ENCODE measurements around the gene MEOX1. TPM values are rescaled to one million over a fixed set of nuclear protein-coding genes. Genes with fewer than 3 reads are reported as not detected.
A peak's percentile ranks its signal among the peaks of the same experiment; 100 is the strongest.

The MEOX1 gene
- total RNA-seq, 2 donors from 2014 or later: 3.9 to 13.8 TPM

DNA sequence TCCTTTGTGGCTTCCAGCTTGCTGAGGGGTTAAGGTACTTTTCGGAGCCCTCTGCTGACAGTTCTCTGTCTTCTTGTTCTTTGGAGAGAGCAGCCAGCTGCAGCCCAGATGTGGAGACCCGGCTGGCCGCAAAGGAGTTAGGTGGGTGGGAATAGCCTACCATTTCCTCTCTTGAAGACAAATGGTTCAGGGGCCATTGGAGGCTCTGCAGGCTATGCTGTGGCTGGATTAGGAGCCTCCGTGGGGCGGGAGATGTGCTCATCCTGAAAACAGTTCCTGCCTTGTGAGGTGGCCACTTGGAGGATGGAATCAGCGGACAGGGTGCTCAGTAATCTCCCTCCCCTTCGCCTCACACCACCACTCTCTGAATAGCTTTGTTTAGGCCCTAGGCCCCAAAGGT, 30.3 kb downstream of the MEOX1 start:
- no peak for DNase-seq (ENCODE audit: low spot score)
- H3K4me1 ChIP-seq: peaks cover 0 to 29% of the 10 kb centered on the region in 2 donors
- H3K27ac ChIP-seq: no peak overlapping the region

DNA sequence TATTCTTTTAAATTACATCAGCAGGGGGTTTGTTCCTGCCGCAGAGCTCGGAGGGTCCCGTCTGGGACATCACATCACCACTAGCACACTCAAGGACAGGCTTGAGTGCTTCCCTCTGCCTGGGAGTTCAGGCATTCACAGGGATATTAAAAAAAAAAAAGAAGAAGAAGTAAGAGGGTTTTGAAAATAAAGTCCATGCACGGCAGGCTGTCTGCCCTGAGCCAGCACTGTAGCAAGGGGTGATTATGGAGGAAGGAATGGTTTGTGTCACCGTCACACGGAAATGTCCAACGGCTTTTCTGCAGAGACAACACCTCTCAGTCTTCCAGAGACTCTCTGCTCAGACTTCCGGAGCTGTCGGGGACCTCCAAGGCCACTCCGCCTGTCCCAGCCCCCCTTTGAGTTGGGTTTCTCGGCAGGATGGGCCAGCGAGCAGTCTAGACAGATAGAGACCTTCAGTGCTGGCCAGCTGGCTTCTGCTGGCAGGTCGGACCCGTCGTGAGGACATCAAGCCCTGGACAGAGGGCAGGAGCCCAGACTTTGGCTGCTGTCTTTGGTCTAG, 33.6 kb downstream of the MEOX1 start:
- DNase-seq (ENCODE audit: low spot score): no peak
- TF ChIP-seq, protein P1, sequence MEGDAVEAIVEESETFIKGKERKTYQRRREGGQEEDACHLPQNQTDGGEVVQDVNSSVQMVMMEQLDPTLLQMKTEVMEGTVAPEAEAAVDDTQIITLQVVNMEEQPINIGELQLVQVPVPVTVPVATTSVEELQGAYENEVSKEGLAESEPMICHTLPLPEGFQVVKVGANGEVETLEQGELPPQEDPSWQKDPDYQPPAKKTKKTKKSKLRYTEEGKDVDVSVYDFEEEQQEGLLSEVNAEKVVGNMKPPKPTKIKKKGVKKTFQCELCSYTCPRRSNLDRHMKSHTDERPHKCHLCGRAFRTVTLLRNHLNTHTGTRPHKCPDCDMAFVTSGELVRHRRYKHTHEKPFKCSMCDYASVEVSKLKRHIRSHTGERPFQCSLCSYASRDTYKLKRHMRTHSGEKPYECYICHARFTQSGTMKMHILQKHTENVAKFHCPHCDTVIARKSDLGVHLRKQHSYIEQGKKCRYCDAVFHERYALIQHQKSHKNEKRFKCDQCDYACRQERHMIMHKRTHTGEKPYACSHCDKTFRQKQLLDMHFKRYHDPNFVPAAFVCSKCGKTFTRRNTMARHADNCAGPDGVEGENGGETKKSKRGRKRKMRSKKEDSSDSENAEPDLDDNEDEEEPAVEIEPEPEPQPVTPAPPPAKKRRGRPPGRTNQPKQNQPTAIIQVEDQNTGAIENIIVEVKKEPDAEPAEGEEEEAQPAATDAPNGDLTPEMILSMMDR (IDR thresholded peaks at IDR 0.05): no peak
- Histone ChIP-seq H3K36me3 (no peaks in the 10 kb centered on the region), H3K9me3 (no peaks in the 10 kb centered on the region), H3K4me1 (peaks cover 0 to 15% of the 10 kb centered on the region in 2 donors), H3K4me3 (no peak overlapping the region), H3K27me3 (no peaks in the 10 kb centered on the region), H3K27ac (peak overlapping the region; percentile 29 to 48)

More for the DNA sequence above, 30.3 kb downstream of the MEOX1 start:
- Histone ChIP-seq H3K36me3 (no peaks in the 10 kb centered on the region), H3K9me3 (no peaks in the 10 kb centered on the region), H3K4me3 (no peak overlapping the region), H3K27me3 (no peaks in the 10 kb centered on the region)
- TF ChIP-seq, protein P1 (IDR thresholded peaks at IDR 0.05): no peak

DNA sequence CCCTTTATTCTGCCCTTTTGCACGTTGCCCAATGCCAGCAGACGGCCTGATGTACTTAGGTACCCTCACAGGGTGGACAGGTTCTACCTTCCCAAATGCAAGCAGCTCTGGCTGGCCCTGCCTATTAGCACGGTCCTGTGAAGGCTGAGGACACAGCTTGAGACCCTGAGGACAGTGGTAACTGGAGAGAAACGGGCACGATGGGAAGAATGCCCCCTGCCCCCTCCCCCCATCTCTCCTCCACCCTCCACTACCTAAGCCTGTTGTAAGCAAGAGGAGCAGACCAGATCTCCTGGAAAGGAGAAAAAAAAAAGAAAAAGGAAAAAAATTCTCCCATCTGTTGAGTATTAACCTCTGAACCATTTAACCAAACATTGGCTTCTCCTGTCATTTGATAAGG, 34.1 kb downstream of the MEOX1 start:
- TF ChIP-seq, protein P1 (IDR thresholded peaks at IDR 0.05): no peak
- no peak for DNase-seq (ENCODE audit: low spot score)
- Histone ChIP-seq H3K4me1 (peaks cover 0 to 10% of the 10 kb centered on the region in 2 donors), H3K4me3 (no peak overlapping the region), H3K27ac (peak overlapping the region in 1 of 2 donors; percentile 18), H3K27me3 (no peaks in the 10 kb centered on the region), H3K36me3 (no peaks in the 10 kb centered on the region), H3K9me3 (no peaks in the 10 kb centered on the region)

DNA sequence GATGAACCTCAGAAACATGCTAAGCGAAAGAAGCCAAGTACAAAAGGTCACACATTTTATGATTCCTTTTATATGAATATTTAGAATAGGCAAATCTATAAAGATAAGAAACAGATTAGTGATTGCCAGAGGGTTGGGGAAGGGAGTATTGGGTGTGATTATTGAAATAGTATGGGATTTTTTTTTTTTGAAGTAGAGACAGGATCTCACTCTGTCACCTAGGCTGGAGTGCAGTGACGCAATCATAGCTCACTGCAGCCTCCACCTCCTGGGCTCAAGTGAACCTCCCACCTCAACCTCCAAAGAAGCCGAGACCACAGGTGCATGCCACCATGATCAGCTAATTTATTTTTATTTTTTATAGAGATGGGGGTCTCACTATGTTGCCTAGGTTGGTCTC, 35.7 kb downstream of the MEOX1 start:
- TF ChIP-seq, protein P1 (IDR thresholded peaks at IDR 0.05): no peak

DNA sequence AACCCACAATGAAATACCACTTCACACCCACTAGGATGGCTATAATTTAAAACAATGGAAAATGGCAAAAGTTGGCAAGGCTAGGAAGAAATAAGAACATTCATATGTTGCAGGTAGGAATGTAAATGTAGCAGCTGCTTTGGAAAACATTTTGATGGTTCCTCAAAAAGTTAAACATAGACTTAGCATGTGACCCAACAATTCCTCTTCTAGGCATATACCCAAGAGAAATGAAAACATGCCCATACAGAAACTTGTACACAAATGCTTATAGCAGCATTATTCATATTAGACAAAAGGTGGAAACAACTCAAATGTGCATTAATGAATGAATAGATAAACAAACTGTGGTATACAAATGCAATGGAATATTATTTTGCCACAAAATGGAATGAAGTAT, 36.1 kb downstream of the MEOX1 start:
- H3K4me3 ChIP-seq: no peak overlapping the region
- H3K4me1 ChIP-seq: peaks cover 0 to 7% of the 10 kb centered on the region in 2 donors
- H3K27ac ChIP-seq: no peak overlapping the region

More for the DNA sequence above, 35.7 kb downstream of the MEOX1 start:
- peaks cover 0 to 7% of the 10 kb centered on the region in 2 donors for H3K4me1 ChIP-seq
- no peaks in the 10 kb centered on the region for H3K36me3 ChIP-seq
- no peaks in the 10 kb centered on the region for H3K27me3 ChIP-seq
- no peaks in the 10 kb centered on the region for H3K9me3 ChIP-seq
- no peak overlapping the region for H3K27ac ChIP-seq
- no peak for DNase-seq (ENCODE audit: low spot score)
- no peak overlapping the region for H3K4me3 ChIP-seq

More for the DNA sequence above, 36.1 kb downstream of the MEOX1 start:
- Histone ChIP-seq H3K9me3 (no peaks in the 10 kb centered on the region), H3K36me3 (no peaks in the 10 kb centered on the region), H3K27me3 (no peaks in the 10 kb centered on the region)
- TF ChIP-seq, protein P1 (IDR thresholded peaks at IDR 0.05): no peak
- DNase-seq (ENCODE audit: low spot score): no peak

All from right atrium auricular region (tissue), 2 donors.